Measurements from ENCODE around the gene GLRX.

The GLRX gene

DNA sequence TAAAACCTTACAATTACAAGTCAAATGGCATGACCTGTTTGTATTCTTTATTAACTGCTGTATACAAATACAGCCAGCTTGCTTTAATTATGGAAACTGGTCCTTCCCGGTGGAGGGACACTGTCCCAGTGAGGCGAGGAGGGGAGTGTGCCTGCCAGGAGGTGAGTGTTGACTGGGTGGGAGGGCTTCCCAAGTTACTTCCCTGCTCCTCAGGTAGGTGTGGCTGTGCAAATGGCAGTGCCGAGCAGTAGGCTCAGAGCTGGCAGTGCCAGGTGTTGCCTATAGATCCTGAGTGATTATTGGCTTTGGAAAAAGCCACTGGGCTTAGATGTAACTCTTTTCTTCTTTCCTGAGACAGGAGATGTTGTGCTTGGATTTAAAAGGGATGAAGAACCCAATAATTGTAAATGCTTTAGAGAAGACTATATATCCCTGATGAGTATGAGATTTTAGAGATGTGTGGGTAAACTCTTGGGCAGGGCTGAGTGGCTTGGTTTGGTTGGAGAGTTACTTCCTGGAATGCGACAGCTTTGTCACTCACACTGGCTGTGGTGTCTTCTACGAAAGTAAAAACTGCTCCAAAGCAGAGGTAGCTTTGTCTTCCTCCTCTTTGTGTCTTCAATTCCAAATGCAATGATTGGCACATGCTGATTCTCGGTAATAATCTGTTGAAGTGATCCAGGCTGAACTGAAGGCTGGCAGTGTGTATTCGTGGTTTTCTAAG, 43.7 kb downstream of the GLRX start:
- Histone ChIP-seq H3K36me3 (ENCODE audit: control insufficient read depth, insufficient read depth, low read length) (peaks cover 43% of the 10 kb centered on the region), H3K4me3 (ENCODE audit: extremely low read depth, insufficient read depth, low read length, poor library complexity, severe bottlenecking) (no peak overlapping the region), H3K4me1 (ENCODE audit: control insufficient read depth, insufficient read depth, low read length, poor library complexity, severe bottlenecking) (peaks cover 16% of the 10 kb centered on the region), H3K9me3 (ENCODE audit: control insufficient read depth, low read length) (no peaks in the 10 kb centered on the region), H3K27ac (ENCODE audit: low read depth, low read length, severe bottlenecking) (peak overlapping the region; percentile 50)
- 82 to 91% methylated on average over 5 to 6 of the region's 7 CpGs for WGBS, 2 experiments (ENCODE audit: insufficient coverage in 2 of 2)

DNA sequence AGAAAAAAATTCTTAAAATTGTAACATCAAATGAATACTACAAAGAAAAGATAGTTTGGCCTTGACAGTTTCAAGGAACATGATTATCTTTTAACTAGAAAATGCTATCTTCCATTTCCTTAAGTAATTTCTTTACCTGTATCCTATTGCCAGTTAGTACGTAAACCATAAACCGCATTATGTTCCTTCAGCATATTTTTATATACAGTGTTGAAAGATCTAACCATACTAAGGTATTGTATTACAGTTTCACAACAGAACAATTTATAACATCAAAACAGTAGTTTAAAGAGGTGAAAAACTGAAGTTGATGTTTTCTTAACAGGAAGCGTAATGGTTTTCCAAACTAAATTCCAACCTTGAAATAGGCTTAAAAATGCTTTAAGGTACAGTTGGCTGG, 45.1 kb downstream of the GLRX start:
- 80% methylated on average over 1 of the region's 3 CpGs; no CpG with 5 or more reads in 1 of the 2 experiments for WGBS, 2 experiments (ENCODE audit: insufficient coverage in 2 of 2)
- H3K4me3 ChIP-seq (ENCODE audit: extremely low read depth, insufficient read depth, low read length, poor library complexity, severe bottlenecking): no peak overlapping the region
- H3K36me3 ChIP-seq (ENCODE audit: control insufficient read depth, insufficient read depth, low read length): peaks cover 38% of the 10 kb centered on the region
- H3K9me3 ChIP-seq (ENCODE audit: control insufficient read depth, low read length): no peaks in the 10 kb centered on the region
- H3K27ac ChIP-seq (ENCODE audit: low read depth, low read length, severe bottlenecking): no peak overlapping the region
- H3K4me1 ChIP-seq (ENCODE audit: control insufficient read depth, insufficient read depth, low read length, poor library complexity, severe bottlenecking): peaks cover 21% of the 10 kb centered on the region

DNA sequence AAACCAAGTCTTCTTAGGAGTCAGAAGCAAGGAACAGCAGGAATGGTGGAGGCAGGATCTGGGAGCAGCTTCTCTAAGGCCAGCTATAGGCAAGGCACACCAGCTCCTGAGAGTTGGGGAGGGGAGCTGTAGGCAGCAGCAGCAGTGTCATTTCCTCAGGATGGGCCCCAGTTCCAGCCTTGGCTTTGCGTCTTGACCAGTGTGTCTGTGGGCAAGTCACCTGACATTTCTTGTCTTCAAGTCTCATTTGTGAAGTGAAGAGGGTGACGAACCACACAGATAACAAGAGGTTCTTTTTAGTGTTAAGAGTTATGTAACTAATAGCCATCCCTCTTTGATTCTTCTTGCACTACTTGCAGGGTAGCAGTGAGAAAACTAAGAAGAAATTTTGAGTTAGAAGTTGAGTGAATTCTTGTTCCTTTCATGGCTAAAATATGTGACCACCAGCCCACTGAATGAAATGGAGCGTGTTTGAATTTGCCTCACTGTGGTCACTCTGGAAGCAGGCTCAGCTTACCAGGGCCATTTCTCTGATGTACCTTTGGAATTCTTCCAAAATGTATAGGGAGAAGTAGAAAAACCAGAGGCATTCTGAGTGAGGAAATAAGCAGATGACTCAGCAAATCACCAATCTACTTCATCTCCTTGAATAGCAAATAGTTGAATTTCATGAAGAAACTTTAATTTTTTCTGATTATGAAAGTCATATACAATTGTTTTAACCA, 49.0 kb downstream of the GLRX start:
- Histone ChIP-seq H3K9me3 (ENCODE audit: control insufficient read depth, low read length) (no peaks in the 10 kb centered on the region), H3K4me3 (ENCODE audit: extremely low read depth, insufficient read depth, low read length, poor library complexity, severe bottlenecking) (no peak overlapping the region), H3K4me1 (ENCODE audit: control insufficient read depth, insufficient read depth, low read length, poor library complexity, severe bottlenecking) (peaks cover 5% of the 10 kb centered on the region), H3K27ac (ENCODE audit: low read depth, low read length, severe bottlenecking) (no peak overlapping the region), H3K36me3 (ENCODE audit: control insufficient read depth, insufficient read depth, low read length) (peaks cover 51% of the 10 kb centered on the region)
- 100% methylated on average over 2 of the region's 3 CpGs; no CpG with 5 or more reads in 1 of the 2 experiments for WGBS, 2 experiments (ENCODE audit: insufficient coverage in 2 of 2)

DNA sequence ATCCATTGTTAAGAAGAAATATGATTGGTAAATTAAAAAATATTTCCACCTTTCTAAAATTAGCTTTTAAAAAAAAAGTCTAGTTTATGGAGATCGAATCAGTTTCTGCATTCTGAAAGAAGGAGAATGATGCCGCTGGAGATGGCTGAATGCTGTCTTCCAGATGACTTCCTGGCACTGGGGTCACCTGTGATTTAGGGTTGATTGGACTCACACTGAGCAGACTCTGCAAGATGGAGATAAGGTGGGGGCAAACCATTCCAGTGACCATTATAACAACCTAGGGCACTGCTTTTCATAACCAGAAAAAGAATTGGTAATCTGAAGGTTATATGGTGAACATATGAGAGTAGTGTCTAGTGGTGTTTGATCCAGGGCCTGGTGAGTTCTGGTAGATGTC, 50.6 kb downstream of the GLRX start:
- Histone ChIP-seq H3K36me3 (ENCODE audit: control insufficient read depth, insufficient read depth, low read length) (peaks cover 57% of the 10 kb centered on the region), H3K27ac (ENCODE audit: low read depth, low read length, severe bottlenecking) (no peak overlapping the region), H3K4me1 (ENCODE audit: control insufficient read depth, insufficient read depth, low read length, poor library complexity, severe bottlenecking) (peaks cover 5% of the 10 kb centered on the region), H3K9me3 (ENCODE audit: control insufficient read depth, low read length) (no peaks in the 10 kb centered on the region), H3K4me3 (ENCODE audit: extremely low read depth, insufficient read depth, low read length, poor library complexity, severe bottlenecking) (no peak overlapping the region)
- WGBS, 2 experiments (ENCODE audit: insufficient coverage in 2 of 2): 100% methylated on average over 2 of the region's 2 CpGs

DNA sequence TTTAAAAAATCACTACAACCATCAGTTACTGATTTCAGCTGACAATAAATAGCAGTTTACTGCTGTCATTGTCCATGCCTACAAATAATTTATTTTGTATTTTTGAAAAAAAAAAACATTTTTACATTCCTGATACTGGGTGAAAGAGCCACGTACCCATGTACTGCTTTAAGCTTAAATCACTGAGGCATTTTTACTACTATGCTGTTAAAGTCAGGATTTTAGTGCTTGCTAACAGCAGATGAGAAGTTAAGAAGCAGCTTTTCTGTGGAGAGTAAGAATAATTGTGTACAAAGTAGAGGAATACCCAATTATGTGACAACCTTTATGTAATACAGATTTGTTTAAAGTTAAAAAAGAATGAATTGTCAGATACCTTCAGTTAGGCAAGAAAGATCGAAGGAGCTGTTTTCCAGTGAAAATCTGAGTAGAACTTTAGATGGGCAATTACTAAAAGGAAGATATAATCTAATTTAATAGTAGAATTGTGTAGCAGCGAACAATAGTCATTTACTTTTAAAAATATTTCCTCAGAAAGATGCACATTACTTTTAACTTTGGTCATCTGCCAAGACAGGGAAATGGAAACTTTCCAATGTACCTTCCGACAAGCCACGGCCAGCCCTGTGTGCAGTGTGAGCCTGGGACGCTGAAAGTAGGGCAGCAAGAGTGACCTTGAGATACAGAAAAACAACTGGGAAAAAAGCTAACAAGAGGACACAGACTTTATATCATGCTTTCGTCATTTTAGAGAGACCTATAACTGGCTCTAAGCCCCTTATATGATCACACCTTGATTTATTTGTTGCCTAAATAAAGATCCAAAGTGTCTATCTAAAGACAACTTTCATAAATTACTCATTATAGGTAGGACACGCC, 51.5 kb downstream of the GLRX start:
- no peaks in the 10 kb centered on the region for H3K9me3 ChIP-seq (ENCODE audit: control insufficient read depth, low read length)
- no peak overlapping the region for H3K4me3 ChIP-seq (ENCODE audit: extremely low read depth, insufficient read depth, low read length, poor library complexity, severe bottlenecking)
- peaks cover 51% of the 10 kb centered on the region for H3K36me3 ChIP-seq (ENCODE audit: control insufficient read depth, insufficient read depth, low read length)
- H3K27ac ChIP-seq (ENCODE audit: low read depth, low read length, severe bottlenecking): no peak overlapping the region
- H3K4me1 ChIP-seq (ENCODE audit: control insufficient read depth, insufficient read depth, low read length, poor library complexity, severe bottlenecking): peaks cover 5% of the 10 kb centered on the region
- WGBS, 2 experiments (ENCODE audit: insufficient coverage in 2 of 2): 91 to 94% methylated on average over 3 to 6 of the region's 8 CpGs

DNA sequence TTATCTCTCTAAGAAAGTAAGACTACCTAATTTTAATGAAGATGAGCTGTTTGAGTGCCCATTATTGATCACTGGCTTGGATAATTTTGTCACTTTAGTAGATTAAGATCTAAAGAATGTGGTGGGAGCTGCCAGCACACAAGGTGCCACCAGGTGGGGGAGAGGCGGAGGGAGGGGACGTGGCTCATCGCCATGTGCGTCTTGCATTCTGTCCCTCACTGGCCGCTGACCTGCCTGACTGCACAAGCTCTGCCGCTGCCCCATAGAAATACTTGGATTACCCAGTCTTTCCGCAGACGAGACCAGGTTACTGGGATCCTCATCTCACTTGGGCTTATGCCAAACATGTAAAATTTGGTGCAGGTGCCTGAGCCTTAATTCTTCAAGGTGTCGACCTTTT, 53.8 kb downstream of the GLRX start:
- Histone ChIP-seq H3K27ac (ENCODE audit: low read depth, low read length, severe bottlenecking) (no peak overlapping the region), H3K4me1 (ENCODE audit: control insufficient read depth, insufficient read depth, low read length, poor library complexity, severe bottlenecking) (peaks cover 5% of the 10 kb centered on the region), H3K4me3 (ENCODE audit: extremely low read depth, insufficient read depth, low read length, poor library complexity, severe bottlenecking) (no peak overlapping the region), H3K36me3 (ENCODE audit: control insufficient read depth, insufficient read depth, low read length) (peaks cover 65% of the 10 kb centered on the region), H3K9me3 (ENCODE audit: control insufficient read depth, low read length) (no peaks in the 10 kb centered on the region)
- WGBS, 2 experiments (ENCODE audit: insufficient coverage in 2 of 2): 96 to 98% methylated on average over 9 of the region's 9 CpGs

DNA sequence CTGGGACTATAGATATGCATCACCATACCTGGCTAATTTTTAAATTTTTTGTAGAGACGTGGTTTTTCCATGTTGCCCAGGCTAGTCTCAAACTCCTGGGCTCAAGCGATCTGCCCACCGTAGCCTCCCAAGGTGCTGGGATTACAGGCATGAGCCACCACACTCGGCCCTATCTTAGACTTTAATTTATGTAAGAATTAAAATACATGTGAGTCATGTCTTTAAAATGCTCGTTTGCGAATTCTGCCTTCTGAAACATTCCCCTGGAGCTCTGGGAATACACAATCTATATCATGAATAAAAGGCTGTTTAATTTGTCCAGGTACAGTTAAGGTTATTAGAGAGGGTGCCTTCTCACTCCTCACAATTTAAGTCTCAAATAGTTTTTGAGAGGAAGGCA, 58.6 kb downstream of the GLRX start:
- H3K4me3 ChIP-seq (ENCODE audit: extremely low read depth, insufficient read depth, low read length, poor library complexity, severe bottlenecking): no peak overlapping the region
- no peaks in the 10 kb centered on the region for H3K9me3 ChIP-seq (ENCODE audit: control insufficient read depth, low read length)
- peaks cover 29% of the 10 kb centered on the region for H3K4me1 ChIP-seq (ENCODE audit: control insufficient read depth, insufficient read depth, low read length, poor library complexity, severe bottlenecking)
- H3K36me3 ChIP-seq (ENCODE audit: control insufficient read depth, insufficient read depth, low read length): peaks cover 52% of the 10 kb centered on the region
- WGBS, 2 experiments (ENCODE audit: insufficient coverage in 2 of 2): 100% methylated on average over 2 to 3 of the region's 6 CpGs
- H3K27ac ChIP-seq (ENCODE audit: low read depth, low read length, severe bottlenecking): no peak overlapping the region

All from mesodermal cell (in vitro differentiated cells).